GM10847 (cell line): Measurements from ENCODE around the gene TAF3.

Source experiments
- POLR2A ChIP-seq: IDR thresholded peaks from 2 replicates; pipeline ENCODE4 v1.6.1; 2011; ENCODE audit not compliant: insufficient read length; ENCODE audit errors: extremely low read depth

Gene TAF3

DNA sequence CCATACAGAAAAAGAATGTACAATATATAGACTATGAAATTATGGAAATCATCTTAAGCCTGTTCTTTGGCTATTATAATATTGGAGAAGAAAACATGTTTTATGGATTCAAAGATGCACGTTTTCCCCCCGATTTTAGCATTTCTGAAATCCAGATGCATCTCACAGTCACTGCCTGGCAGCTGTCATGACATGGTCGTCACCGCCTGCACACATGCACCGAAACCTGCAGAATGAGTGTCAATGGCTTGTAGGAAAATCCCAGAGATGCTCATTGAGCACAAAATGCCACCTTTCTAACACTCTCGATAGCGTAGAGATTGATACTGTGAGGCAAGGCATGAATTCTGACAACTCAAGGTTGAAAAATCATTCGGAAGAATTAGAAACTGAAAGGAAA lies 115.5 kb downstream of the TAF3 start:
- no peak for TF ChIP-seq POLR2A

DNA sequence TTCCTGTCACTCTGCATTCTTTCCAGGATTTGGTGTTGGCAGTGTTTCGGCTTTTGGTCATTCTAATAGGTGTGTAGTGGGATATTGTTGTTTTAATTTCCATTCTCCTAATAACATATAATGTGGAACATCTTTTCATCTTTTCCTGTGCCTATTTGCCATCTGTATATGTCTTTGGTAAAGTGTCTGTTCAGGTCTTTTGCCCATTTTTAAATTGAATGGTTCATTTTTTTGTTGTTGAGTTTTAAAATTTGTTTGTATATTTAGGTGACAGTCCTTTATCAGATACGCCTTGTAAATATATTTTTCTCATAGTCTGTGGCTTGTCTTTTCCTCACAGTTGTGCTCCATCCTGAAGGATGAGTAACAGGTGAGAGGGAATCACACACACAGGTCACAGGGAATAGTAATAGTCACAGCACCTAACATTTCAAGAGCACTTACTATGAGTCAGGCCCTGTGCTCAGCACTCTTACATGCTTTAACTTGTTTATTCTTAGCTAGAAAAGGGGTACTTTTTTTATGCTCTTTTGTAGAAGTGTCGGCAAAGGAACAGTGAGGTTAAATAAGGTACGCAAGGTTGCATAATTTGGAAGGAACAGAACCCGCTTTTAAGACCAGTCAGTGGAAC lies 119.1 kb downstream of the TAF3 start:
- TF ChIP-seq POLR2A: no peak

DNA sequence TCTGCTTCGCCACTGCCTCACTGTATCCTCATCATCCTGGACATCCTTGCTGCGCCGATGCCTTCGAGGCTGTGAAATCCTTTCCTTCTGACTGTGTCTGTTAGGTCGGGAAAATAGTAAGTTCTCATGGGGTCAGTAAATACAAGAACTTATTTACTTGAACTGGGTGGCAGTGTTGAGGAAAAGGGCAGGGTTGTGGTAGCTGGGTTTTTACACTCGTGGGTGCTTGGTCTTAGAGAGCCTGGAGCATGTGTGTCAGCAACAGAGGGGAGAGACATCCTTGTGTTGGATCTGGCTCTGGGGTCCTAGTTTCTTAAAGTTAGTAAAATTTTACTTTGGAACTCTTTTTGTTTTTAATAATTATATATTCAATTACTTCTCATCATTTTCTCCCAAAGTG lies 123.3 kb downstream of the TAF3 start:
- no peak for TF ChIP-seq POLR2A

DNA sequence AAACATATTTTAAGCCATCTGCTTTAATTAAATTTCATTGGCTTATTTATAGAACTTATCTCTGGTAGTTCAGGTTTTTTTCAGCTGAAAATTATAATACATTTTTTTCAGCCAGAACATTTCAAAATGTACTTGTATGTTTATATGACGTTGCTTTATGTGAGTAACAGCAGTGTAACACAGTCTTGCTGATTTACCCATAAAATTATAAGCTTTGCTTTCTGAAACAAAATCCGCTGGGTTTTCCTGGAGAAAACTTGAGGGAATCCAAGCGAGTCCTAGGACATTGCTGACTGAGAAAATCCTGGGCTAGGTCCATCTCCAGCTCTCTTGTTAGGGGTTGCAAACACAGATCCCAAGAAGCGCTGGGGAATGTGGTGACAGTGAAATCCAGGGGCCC lies 124.0 kb downstream of the TAF3 start:
- TF ChIP-seq POLR2A: no peak

DNA sequence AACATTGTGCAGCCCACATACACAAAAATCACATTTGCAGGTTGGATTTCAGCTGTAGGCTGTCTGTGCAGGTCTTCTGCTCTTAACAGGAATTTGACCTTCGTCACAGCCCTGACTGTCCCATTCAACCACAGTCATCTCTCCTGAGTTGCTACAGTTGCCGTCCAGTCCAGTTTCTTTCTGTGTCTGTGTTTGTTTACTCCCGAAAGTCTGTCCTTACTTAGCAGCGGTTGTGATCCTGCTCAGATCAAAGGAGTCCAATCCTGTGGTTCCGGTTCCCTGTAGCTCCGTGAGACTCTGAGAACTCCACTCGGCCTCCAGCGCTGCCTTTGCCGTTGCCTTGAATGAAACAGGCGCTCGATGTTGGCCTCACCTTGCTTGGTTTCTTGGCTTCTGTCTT lies 124.6 kb downstream of the TAF3 start:
- no peak for TF ChIP-seq POLR2A

DNA sequence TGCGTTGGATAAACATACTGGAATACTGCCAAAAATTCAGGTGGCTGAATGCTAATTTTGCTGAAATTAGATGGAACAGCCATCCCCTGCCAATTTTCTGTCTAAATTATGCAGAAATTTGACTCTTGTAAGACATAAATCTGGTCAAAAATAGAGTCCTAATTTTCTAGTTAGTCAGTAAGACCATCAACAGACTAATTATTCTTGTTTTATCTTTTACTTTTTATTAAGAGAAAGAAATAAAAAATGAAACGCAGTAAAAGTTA lies 125.8 kb downstream of the TAF3 start:
- no peak for TF ChIP-seq POLR2A

DNA sequence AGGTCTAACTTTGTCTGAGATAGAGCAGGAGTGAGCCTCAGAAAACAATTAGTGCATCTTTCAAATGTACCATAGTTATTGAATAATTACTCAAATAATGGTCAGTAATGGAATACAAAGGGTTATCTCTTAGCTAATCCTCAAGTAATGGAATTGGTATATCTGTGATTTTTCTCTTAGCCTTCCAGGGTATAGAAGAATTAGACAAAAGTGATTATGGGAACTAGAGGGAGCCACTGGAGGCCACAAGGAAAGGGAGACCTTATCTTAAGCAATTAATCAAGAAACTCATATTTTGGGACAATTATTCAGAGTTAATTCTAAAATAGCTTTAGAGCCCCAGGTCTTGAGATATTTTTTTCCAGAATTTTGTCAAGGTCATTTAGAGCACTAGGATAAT lies 126.2 kb downstream of the TAF3 start:
- no peak for TF ChIP-seq POLR2A

DNA sequence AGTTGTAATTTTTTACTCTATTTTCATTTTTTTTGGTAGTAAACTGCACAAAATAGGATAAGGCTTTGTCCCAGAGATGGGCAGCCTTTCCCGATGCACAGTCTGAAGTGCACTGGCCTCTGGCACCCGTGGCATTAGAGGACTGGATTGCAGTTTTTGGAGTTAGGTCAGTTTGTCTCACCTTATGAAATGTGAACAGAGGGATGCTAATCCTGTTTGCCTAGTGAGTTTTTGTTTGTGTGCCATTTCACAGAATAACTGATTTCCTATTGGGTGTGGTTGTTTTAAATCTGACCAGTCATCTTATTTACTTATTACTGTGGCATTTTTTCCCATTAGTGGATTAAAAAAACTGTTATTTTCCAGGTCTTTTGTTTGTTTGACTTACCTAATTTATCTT lies 126.7 kb downstream of the TAF3 start:
- no peak for TF ChIP-seq POLR2A

DNA sequence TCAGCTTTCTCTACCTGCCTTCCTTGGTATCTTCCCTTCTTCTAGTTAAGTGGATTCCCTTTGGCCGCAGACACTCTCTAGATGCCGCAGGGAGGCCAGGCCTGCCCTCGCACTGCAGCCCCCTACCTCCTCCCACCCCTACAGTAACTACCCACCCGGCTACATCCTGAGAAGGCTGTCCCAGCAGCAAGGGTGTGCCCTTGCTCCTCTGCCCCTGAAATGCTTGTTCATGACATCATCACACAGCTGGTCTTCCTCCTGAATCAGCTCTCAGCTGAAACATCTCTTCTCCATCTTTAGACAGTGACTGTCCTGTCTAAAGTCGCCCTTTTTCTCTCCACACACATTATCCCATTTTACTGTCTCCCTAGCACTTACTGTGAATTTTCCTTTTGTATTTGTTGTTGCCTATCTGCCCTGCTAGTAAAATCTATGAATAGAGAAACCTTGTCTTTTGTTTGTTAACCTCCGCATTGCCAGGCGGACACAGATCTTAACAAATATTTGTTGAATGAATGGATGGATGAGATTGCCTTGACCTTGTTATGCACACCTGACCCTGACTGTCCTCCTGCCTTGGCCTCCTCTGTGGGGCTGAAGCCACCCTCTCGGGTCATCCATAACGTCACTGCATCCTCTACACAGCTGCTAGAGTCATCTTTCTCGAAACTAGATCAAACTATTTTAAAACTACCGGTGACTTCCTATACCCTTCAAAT lies 127.3 kb downstream of the TAF3 start:
- no peak for TF ChIP-seq POLR2A

DNA sequence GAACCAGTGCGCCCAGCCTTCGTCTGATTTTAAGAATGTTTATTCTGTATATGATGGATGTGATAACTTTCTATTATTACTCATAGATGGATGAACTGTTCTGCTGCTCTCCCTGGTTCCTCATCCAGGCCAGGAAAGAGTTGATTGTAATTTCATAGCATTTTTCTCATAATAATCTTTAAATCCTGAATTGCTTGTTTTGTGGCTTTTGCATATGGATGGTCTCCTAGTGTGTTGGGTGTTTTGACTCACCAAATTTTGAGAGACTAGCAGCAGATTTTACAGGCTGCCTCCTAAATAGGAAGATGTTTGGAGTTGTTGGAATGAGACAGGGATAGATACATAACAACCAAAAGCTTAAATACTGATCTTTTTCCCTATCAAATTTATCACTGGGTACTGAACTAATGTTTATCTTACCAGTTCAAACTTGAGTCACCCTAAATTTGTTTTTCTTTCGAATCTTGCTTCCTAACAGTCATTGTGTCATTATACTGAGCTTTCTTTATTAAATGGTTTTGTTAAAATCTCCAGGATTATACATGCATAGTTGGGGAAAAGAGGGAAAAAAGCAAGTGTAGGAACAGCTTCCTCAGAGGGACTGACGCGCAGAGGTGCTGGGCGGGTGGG lies 130.2 kb downstream of the TAF3 start:
- TF ChIP-seq POLR2A: no peak

DNA sequence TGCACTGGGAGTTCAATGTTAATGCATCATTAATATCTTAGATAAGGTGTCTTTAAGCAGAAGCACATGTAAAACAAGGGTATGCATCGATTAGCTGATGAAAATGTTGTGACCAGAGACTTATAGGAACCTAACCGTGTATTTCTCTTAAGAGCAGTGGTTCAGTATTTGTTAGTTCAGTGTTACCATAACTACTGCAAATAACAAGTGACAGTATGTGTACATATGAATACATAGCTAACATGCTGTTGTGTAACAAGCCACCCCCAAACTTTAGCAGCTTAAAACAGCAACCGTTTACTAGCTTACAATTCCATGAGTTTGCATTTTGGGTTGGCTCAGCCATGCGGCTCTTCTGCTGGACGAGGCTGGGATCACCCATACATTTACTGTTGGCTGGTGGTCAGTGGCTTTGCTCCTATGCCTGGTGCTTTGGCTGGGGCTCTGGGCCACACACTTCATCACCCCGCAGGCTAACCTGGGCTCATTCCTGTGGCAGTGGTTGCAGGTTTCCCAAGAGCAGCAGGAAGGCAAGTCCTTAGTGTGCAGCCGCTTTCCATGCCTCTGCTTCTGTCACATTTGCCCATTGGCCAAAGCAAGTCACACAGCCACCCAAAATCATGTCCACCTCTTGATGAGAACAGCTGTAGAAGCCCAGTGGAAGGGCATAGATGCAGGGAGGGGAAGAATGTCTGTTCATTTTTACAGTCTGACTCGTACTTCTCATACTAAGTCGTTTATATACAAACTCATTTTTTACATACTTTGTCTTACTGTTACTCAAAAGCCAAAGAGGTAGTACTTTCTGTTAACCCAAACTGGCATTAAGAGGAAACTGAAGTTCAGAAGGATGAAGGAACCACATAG lies 132.9 kb downstream of the TAF3 start:
- no peak for TF ChIP-seq POLR2A

DNA sequence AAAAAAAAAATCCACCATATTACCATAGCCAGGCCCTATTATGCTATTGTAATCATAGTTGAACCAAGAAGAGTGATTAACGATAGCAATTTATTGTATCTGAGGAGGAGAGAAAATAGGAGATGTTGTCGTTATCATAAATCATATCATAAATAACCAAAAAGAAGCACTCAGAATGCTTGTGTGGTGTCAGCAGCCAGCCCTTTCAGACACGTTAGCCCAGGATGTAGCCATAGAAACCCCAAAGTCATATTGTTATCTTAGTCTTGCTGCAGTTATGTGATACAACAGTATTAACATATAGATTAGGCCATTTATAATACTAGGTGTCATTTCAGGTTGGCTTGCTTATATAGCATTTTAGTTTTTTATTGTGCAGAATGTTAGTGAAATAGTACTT lies 134.0 kb downstream of the TAF3 start:
- no peak for TF ChIP-seq POLR2A

DNA sequence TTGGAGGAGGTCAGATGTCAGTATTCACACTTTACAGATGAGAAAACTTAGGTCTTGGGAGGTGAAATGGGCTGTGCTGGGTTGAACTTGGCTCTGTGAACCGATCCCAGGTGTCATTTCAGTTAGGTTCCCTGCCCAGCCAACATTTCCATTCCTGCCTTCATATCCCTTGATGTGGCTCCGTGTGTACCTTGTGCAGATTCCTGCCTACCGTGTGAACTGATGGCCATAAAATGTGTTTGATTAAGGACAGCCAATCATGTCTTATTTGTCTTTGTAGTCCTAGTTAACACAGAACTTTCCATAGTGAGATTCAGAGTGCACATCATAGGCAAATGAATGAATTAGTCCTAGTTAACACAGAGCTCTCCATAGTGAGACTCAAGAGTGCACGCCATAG lies 135.1 kb downstream of the TAF3 start:
- no peak for TF ChIP-seq POLR2A

DNA sequence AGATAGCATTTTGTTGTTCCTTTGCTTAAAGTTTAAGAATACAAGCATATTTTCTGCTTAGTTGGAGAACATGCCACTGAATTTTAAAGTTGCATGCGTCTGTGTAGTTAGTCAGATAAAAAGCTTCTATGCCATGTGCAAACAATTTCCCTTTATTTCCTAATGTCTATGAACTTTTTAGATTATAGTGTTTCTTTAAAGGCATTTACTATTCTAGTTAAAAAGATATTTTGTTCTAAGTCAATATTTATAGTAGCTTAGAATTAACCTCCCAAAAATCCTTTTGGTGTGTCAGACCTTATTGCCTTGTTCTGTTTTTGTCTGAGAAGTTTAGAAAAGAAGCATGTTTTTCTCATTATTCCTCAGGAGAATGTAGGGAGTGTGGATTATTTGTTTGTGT lies 137.1 kb downstream of the TAF3 start:
- TF ChIP-seq POLR2A: no peak

DNA sequence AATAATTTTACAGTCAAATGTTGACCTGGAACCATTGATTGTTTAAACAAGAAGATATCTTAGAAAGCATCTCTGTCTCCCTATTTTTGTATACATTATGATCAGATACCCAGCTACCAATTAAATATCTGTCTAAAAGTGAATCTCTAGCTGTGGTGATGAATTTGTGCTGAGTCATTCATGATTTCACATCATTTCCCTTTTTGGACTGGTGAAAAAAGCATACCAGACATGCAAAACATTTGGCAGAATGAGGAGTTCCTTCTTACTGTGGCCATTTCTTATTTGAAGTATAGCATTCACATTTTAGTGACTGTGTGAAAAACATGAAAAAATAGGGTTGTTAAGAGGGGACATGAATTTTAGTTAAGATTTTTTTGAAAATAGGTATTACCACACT lies 138.2 kb downstream of the TAF3 start:
- TF ChIP-seq POLR2A: no peak

DNA sequence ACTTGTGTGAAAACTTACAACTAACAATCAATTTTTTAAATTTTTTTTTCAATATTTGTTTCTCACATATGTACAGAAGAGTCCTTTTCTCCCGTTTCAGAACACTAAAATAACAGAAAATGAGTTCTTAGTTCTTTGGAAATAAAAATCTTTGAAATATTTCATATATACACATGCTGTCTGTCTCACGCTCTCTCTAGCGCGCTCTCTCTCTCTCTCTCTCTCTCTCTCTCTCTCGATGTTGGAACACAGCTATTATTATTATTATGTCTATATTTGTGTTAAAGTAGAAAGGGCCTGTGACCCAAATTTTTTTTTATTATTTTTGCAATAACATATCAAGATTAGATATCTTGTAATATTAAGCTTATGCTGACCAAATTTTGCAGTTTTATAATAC lies 139.3 kb downstream of the TAF3 start:
- TF ChIP-seq POLR2A: no peak
